K562 (cell line): ENCODE measurements around the gene FAM227B. TPM values are rescaled to one million over a fixed set of nuclear protein-coding genes. Genes with fewer than 3 reads are reported as not detected.

ENCODE experiments used
- polyA plus RNA-seq, 8 experiments: library from polyadenylated mRNA; depleted of rRNA in 4 of 8; stranded (reverse) in 5 of 8; unstranded in 3 of 8; fragments of >200 nt; fragmentation: Nextera tagmentation in 2 of 8; fragmentation: Illumina TruSeq in 1 of 8; extraction: Ambion mirVana in 2 of 8; extraction: Trizol in 1 of 8; gene quantifications; 2 replicates each; pipeline versions ENCODE4 v1.2.1 to v1.2.3, GENCODE V29; 2011 to 2014; ENCODE audit warnings: inconsistent platforms in 1 of 8, missing spikeins in 1 of 8
- total RNA-seq, 7 experiments: library from RNA; depleted of rRNA in 6 of 7; stranded (reverse); fragments of >200 nt in 6 of 7; fragmentation: Illumina TruSeq in 2 of 7; extraction: Trizol in 2 of 7; gene quantifications; 2 replicates each; pipeline versions ENCODE4 v1.2.1 to v1.2.3, GENCODE V29; 2011 to 2021; ENCODE audit warnings: low replicate concordance in 1 of 7

FAM227B gene
- total and polyA plus RNA-seq, 9 of the 15 experiments (the other 6 are each of a cell fraction or from before 2014, with no cell fraction given) = 5.1 to 12.5 (median 11.2) TPM

Other genes with a start within 250 kb of the FAM227B start
- gene FGF7, start 197.6 kb downstream of the FAM227B start, total RNA-seq (2014; rRNA removed) = not detected in 2 replicates
- gene FGF7, start 197.6 kb downstream of the FAM227B start, total RNA-seq (2014; rRNA removed; fragmentation: Illumina TruSeq; extraction: Trizol) = not detected in 2 replicates
- not detected in 2 replicates for gene FGF7, start 197.6 kb downstream of the FAM227B start, total RNA-seq (2015; rRNA removed; fragmentation: Illumina TruSeq; extraction: Trizol)
- gene FGF7, start 197.6 kb downstream of the FAM227B start, total RNA-seq (2021) = not detected in 2 replicates
- gene FGF7, start 197.6 kb downstream of the FAM227B start, polyA plus RNA-seq (2011; rRNA removed) = not detected in 2 replicates
- not detected in 2 replicates for gene FGF7, start 197.6 kb downstream of the FAM227B start, polyA plus RNA-seq (2014; fragmentation: Illumina TruSeq; extraction: Trizol)
- not detected for gene FGF7, start 197.6 kb downstream of the FAM227B start, polyA plus RNA-seq (2014; fragmentation: Nextera tagmentation; extraction: Ambion mirVana)
- not detected in 2 replicates for gene FGF7, start 197.6 kb downstream of the FAM227B start, polyA plus RNA-seq (2014; rRNA removed)
- 19.1 and 23.1 TPM in 2 replicates for gene DTWD1, start 230 bp upstream of the FAM227B start, total RNA-seq (2014; rRNA removed)
- gene DTWD1, start 230 bp upstream of the FAM227B start, total RNA-seq (2014; rRNA removed; fragmentation: Illumina TruSeq; extraction: Trizol) = 36.5 and 38.6 TPM in 2 replicates
- gene DTWD1, start 230 bp upstream of the FAM227B start, total RNA-seq (2015; rRNA removed; fragmentation: Illumina TruSeq; extraction: Trizol) = 32.7 and 32.9 TPM in 2 replicates
- gene DTWD1, start 230 bp upstream of the FAM227B start, total RNA-seq (2021) = 32.0 and 33.8 TPM in 2 replicates
- gene DTWD1, start 230 bp upstream of the FAM227B start, polyA plus RNA-seq (2011; rRNA removed) = 37.7 and 50.5 TPM in 2 replicates
- gene DTWD1, start 230 bp upstream of the FAM227B start, polyA plus RNA-seq (2014; fragmentation: Illumina TruSeq; extraction: Trizol) = 31.7 and 40.1 TPM in 2 replicates
- 10 to 100 TPM; 67.7 to 76.4 TPM for gene DTWD1, start 230 bp upstream of the FAM227B start, polyA plus RNA-seq (2014; fragmentation: Nextera tagmentation; extraction: Ambion mirVana)
- 33.4 and 34.4 TPM in 2 replicates for gene DTWD1, start 230 bp upstream of the FAM227B start, polyA plus RNA-seq (2014; rRNA removed)